Left ventricle myocardium superior (tissue), 1 donor: ENCODE data around the gene EPB42. TPM values are rescaled to one million over a fixed set of nuclear protein-coding genes. Genes with fewer than 3 reads are reported as not detected.
A peak's percentile ranks its signal among the peaks of the same experiment; 100 is the strongest.
"Not testable (repeated sequence)": the region's sequence is repeated elsewhere in the genome, so short reads cannot be mapped to it uniquely, and the experiment has no call there.

Source experiments
- ATAC-seq: fragments of 200-7000 bp; cut with Tn5 transposase; one replicate; pipeline ENCODE4 v1.9.1; 2020; ENCODE audit warnings: mild to moderate bottlenecking, moderate library complexity
- DNase-seq: peaks from one replicate; pipeline ENCODE4 v3.0.0-alpha.2; 2020
- intact Hi-C: fragments of 100-400 bp; cut with micrococcal nuclease; formaldehyde crosslinking; loops from one replicate; pipeline ENCODE4 v1.11.0; 2022
- total RNA-seq: library from RNA; stranded (reverse); fragmentation: NEBNext Ultra II Directional; extraction: Animal tissue kit (Norgen Biotek cat#: 25700); gene quantifications from one replicate; pipeline ENCODE4 v1.2.1, GENCODE V29; 2021
- donor health status: DM: no; HTN: yes; CAD: no; lungs with severe emphysema.

The EPB42 gene
- total RNA-seq, 1 donor from 2014 or later, result 0.15 TPM

GRCh38 chr15:43215961-43216360 is 4.9 kb downstream of the EPB42 start:
- intact Hi-C loops, result no loop called here
- DNase-seq (no peak), ATAC-seq (no peak)

GRCh38 chr15:43214592-43215295 is 6.1 kb downstream of the EPB42 start:
- no peak for DNase-seq
- intact Hi-C loops, result no loop called here
- ATAC-seq, result peak; percentile 82

- ATAC-seq (no peak), DNase-seq (no peak)
- intact Hi-C loops, result no loop called here
Measured at GRCh38 chr15:43214169-43214568, 6.6 kb downstream of the EPB42 start.

- DNase-seq, result no peak
- intact Hi-C loops, result no loop called here
- ATAC-seq, result no peak
Measured at GRCh38 chr15:43213466-43213865, 7.4 kb downstream of the EPB42 start.

- ATAC-seq, result no peak
- DNase-seq, result no peak
- intact Hi-C loops, result no loop called here
Measured at GRCh38 chr15:43212951-43213350, 7.9 kb downstream of the EPB42 start.

GRCh38 chr15:43212299-43212698 is 8.5 kb downstream of the EPB42 start:
- DNase-seq (no peak), ATAC-seq (no peak)
- intact Hi-C loops, result no loop called here

- ATAC-seq, result no peak
- intact Hi-C loops, result no loop called here
- DNase-seq, result no peak
Measured at GRCh38 chr15:43211224-43211735, 9.5 kb downstream of the EPB42 start.

- ATAC-seq, result no peak
- DNase-seq, result no peak
- intact Hi-C loops, result no loop called here
Measured at GRCh38 chr15:43210807-43211206, 10.0 kb downstream of the EPB42 start.

GRCh38 chr15:43210172-43210745 is 10.6 kb downstream of the EPB42 start:
- ATAC-seq (no peak), DNase-seq (no peak)
- intact Hi-C loops, result no loop called here

- intact Hi-C loops, result no loop called here
- peak; percentile 25 for ATAC-seq
- DNase-seq, result no peak
Measured at GRCh38 chr15:43209059-43209824, 11.6 kb downstream of the EPB42 start.

GRCh38 chr15:43208052-43209002 is 12.5 kb downstream of the EPB42 start:
- intact Hi-C loops, result no loop called here
- no peak for ATAC-seq
- DNase-seq, result no peak

GRCh38 chr15:43207024-43207423 is 13.8 kb downstream of the EPB42 start:
- intact Hi-C loops, result no loop called here
- DNase-seq (no peak), ATAC-seq (no peak)

GRCh38 chr15:43206054-43206453 is 14.8 kb downstream of the EPB42 start:
- intact Hi-C loops, result no loop called here
- ATAC-seq, result no peak
- DNase-seq, result no peak

GRCh38 chr15:43204016-43204901 is 16.6 kb downstream of the EPB42 start:
- peak; percentile 77 for ATAC-seq
- peak; percentile 78 for DNase-seq
- intact Hi-C loops, result no loop called here

GRCh38 chr15:43199945-43200488 is 20.8 kb downstream of the EPB42 start:
- ATAC-seq (no peak), DNase-seq (no peak)
- intact Hi-C loops, result no loop called here

GRCh38 chr15:43198992-43199391 is 21.8 kb downstream of the EPB42 start:
- DNase-seq (no peak), ATAC-seq (no peak)
- intact Hi-C loops, result no loop called here

- ATAC-seq, intact Hi-C loops, DNase-seq: not testable (repeated sequence)
Measured at GRCh38 chr15:43198556-43198955, 22.3 kb downstream of the EPB42 start.

GRCh38 chr15:43197773-43198172 is 23.0 kb downstream of the EPB42 start:
- DNase-seq, ATAC-seq, intact Hi-C loops: not testable (repeated sequence)
